GM21390 (cell line): ENCODE results near the gene DAW1.

Experiments
- ATAC-seq: cut with Tn5 transposase; IDR thresholded peaks from one replicate; pipeline ENCODE4 v1.9.1; 2021; ENCODE audit not compliant: unreplicated experiment

Gene DAW1

GRCh38 chr2:227861011-227861410 is 10.4 kb upstream of the DAW1 start:
- ATAC-seq: no peak

- peak; percentile 50 for ATAC-seq
These were observed 9.1 kb upstream of the DAW1 start for GRCh38 chr2:227862227-227862740.

- ATAC-seq: no peak
These were observed 8.5 kb upstream of the DAW1 start for GRCh38 chr2:227862741-227863588.

GRCh38 chr2:227864161-227864756 is 7.2 kb upstream of the DAW1 start:
- ATAC-seq: no peak

GRCh38 chr2:227865291-227865690 is 6.1 kb upstream of the DAW1 start:
- ATAC-seq: no peak

GRCh38 chr2:227867386-227867785 is 4.0 kb upstream of the DAW1 start:
- no peak for ATAC-seq

GRCh38 chr2:227870710-227871374 is 589 bp upstream of the DAW1 start:
- no peak for ATAC-seq

GRCh38 chr2:227872676-227873075 is 1.2 kb downstream of the DAW1 start:
- no peak for ATAC-seq

GRCh38 chr2:227876300-227876801 is 4.9 kb downstream of the DAW1 start:
- ATAC-seq: no peak

- no peak for ATAC-seq
These were observed 6.2 kb downstream of the DAW1 start for GRCh38 chr2:227877421-227878310.

- no peak for ATAC-seq
These were observed 9.0 kb downstream of the DAW1 start for GRCh38 chr2:227880460-227880859.

- ATAC-seq: no peak
These were observed 10.6 kb downstream of the DAW1 start for GRCh38 chr2:227881866-227882517.

- ATAC-seq: peak; percentile 99
These were observed 13.1 kb downstream of the DAW1 start for GRCh38 chr2:227884511-227884947.

GRCh38 chr2:227886149-227886548 is 14.7 kb downstream of the DAW1 start:
- ATAC-seq: no peak

- no peak for ATAC-seq
These were observed 16.9 kb downstream of the DAW1 start for GRCh38 chr2:227888289-227888688.

- ATAC-seq: no peak
These were observed 17.9 kb downstream of the DAW1 start for GRCh38 chr2:227889336-227889735.

- peak; percentile 90 for ATAC-seq
These were observed 19.2 kb downstream of the DAW1 start for GRCh38 chr2:227890495-227891079.

GRCh38 chr2:227891673-227892072 is 20.2 kb downstream of the DAW1 start:
- ATAC-seq: no peak

GRCh38 chr2:227903381-227903780 is 31.9 kb downstream of the DAW1 start:
- no peak for ATAC-seq

- no peak for ATAC-seq
These were observed 35.6 kb downstream of the DAW1 start for GRCh38 chr2:227906991-227907390.
